PC-9 (cell line): Measurements from ENCODE around the gene CCM2. TPM values are rescaled to one million over a fixed set of nuclear protein-coding genes. Genes with fewer than 3 reads are reported as not detected.

Experiments
- total RNA-seq: library from RNA; stranded (reverse); gene quantifications from 2 replicates; pipeline ENCODE4 v1.2.3, GENCODE V29; 2021

CCM2 gene
- total RNA-seq, 1 experiment from 2014 or later: 54.2 TPM

Other genes starting within 250 kb of the CCM2 start
- 2,776 and 3,599 TPM in 2 replicates for gene PPIA, start 203.5 kb upstream of the CCM2 start, total RNA-seq
- gene H2AZ2, start 152.1 kb upstream of the CCM2 start, total RNA-seq: 334 and 354 TPM in 2 replicates
- gene PURB, start 114.7 kb upstream of the CCM2 start, total RNA-seq: 33.1 and 38.2 TPM in 2 replicates
- 0.24 and 0.28 TPM in 2 replicates for gene MYO1G, start 21.2 kb upstream of the CCM2 start, total RNA-seq
- gene NACAD, start 88.8 kb downstream of the CCM2 start, total RNA-seq: 0.15 and 0.24 TPM in 2 replicates
- gene TBRG4, start 111.5 kb downstream of the CCM2 start, total RNA-seq: 117 and 120 TPM in 2 replicates
- not detected in 2 replicates for gene RAMP3, start 157.6 kb downstream of the CCM2 start, total RNA-seq